Thymus (tissue), 11 donors: Measurements from ENCODE around the gene BACH2. TPM values are rescaled to one million over a fixed set of nuclear protein-coding genes. Genes with fewer than 3 reads are reported as not detected.
"Not testable (repeated sequence)": the region's sequence is repeated elsewhere in the genome, so short reads cannot be mapped to it uniquely, and the experiment has no call there.

ENCODE experiments used
- DNase-seq, 9 donors: peaks; one replicate each; pipeline ENCODE4 v3.0.0-alpha.2; 2013; ENCODE audit warnings: low spot score in 9 of 9, low read depth in 6 of 9, missing footprints in 1 of 9
- H3K27ac ChIP-seq, 2 donors: one replicate each; pipeline ENCODE4 v1.5.1; 2013; ENCODE audit warnings: control low read depth in 1 of 2, low read depth in 1 of 2, low read length in 1 of 2, mild to moderate bottlenecking in 1 of 2, moderate library complexity in 1 of 2
- H3K27me3 ChIP-seq, 2 donors: one replicate each; pipeline ENCODE4 v1.5.1; 2013; ENCODE audit warnings: low read length in 1 of 2; ENCODE audit not compliant: control insufficient read depth in 2 of 2, insufficient read depth in 1 of 2
- H3K36me3 ChIP-seq, 2 donors: one replicate each; pipeline ENCODE4 v1.5.1; 2013; ENCODE audit warnings: low read length in 1 of 2, mild to moderate bottlenecking in 1 of 2, moderate library complexity in 1 of 2; ENCODE audit not compliant: control insufficient read depth in 2 of 2, insufficient read depth in 2 of 2
- H3K4me1 ChIP-seq, 2 donors: one replicate each; pipeline ENCODE4 v1.5.1; 2013; ENCODE audit warnings: low read length in 2 of 2; ENCODE audit not compliant: control insufficient read depth in 2 of 2, insufficient read depth in 2 of 2
- H3K4me3 ChIP-seq, 2 donors: one replicate each; pipeline ENCODE4 v1.5.1; 2013; ENCODE audit warnings: low read length in 2 of 2, control low read depth in 1 of 2, mild to moderate bottlenecking in 1 of 2
- H3K9me3 ChIP-seq, 2 donors: one replicate each; pipeline ENCODE4 v1.5.1; 2013; ENCODE audit warnings: low read length in 1 of 2, mild to moderate bottlenecking in 1 of 2; ENCODE audit not compliant: control insufficient read depth in 2 of 2, insufficient read depth in 1 of 2
- WGBS: extraction: QIAGEN DNeasy Blood & Tissue Kit; methylation state at CpG from one replicate; pipeline ENCODE4 v1.1.7; 2013; 5-methylcytosine and 5-hydroxymethylcytosine counted together
- polyA plus RNA-seq: library from polyadenylated mRNA; stranded (reverse); fragments of 200-250 nt; gene quantifications from one replicate; pipeline ENCODE4 v1.2.3, GENCODE V29; 2013
- total RNA-seq: library from RNA; stranded (reverse); fragments of 120-200 nt; gene quantifications from one replicate; pipeline ENCODE4 v1.2.4, GENCODE V29; 2013
- donor health status: healthy.

The BACH2 gene
- total and polyA plus RNA-seq, 2 donors, result 12.3 to 12.7 TPM

- H3K9me3 ChIP-seq, result peaks cover 0 to 3% of the 10 kb centered on the region in 2 donors
- peak in 2 of 9 donors; percentile 60 to 78 for DNase-seq
- H3K36me3 ChIP-seq, result peaks cover 3 to 6% of the 10 kb centered on the region in 2 donors
- H3K4me1 ChIP-seq, result peaks cover 25 to 48% of the 10 kb centered on the region in 2 donors
- 95% methylated on average over 4 of the region's 4 CpGs for WGBS
- no peaks in the 10 kb centered on the region for H3K27me3 ChIP-seq
- H3K27ac ChIP-seq, result peak overlapping the region; percentile 51 to 70
- H3K4me3 ChIP-seq, result no peak overlapping the region
Measured at GRCh38 chr6:90286884-90287488, 9.7 kb downstream of the BACH2 start.

DNA sequence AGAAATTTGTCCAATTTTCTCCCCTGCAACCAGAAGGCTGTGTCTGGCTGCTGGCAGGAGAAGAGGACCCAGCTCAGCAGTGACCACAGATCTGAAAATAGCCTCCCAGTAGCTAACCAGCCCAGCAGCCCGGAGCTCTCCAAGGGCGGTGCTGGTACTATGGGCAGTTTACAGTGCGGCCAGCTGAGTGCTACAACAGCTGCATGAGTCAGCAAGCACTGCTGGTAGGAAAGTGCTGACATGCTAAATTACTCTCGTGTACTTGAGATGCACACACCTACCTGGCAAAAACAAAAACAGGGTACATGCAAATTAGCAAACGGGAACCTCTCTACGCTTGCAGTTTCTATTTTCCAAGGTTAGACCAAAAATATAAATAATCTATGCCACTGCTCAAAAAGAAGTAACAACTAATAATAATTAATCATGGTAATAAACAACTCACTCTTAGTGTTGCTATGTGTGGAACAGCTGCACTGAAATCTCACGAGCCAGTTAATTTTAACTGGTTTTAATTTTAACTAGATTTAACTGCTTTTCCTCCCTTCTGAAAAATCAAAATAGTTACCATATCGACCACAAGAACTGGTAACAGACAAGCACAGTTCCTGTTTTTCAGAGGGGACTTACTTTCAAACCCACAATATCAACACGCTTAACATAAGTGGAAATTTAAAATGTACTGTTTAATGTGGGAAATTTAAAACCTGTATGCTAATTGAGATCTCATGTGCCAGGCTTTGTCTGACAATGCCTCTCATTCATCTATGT, 10.8 kb downstream of the BACH2 start:
- H3K9me3 ChIP-seq, result peaks cover 0 to 3% of the 10 kb centered on the region in 2 donors
- H3K4me1 ChIP-seq, result peaks cover 20 to 43% of the 10 kb centered on the region in 2 donors
- H3K27me3 ChIP-seq, result no peaks in the 10 kb centered on the region
- H3K27ac ChIP-seq, result peak overlapping the region; percentile 51 to 81
- DNase-seq, result peak in 2 of 9 donors; percentile 50 to 79
- H3K36me3 ChIP-seq, result peaks cover under 1 to 3% of the 10 kb centered on the region in 2 donors
- 3% methylated on average over 9 of the region's 9 CpGs for WGBS
- peak overlapping the region in 1 of 2 donors; percentile 36 for H3K4me3 ChIP-seq

GRCh38 chr6:90285042-90285481, 11.6 kb downstream of the BACH2 start:
- no peak overlapping the region for H3K4me3 ChIP-seq
- H3K9me3 ChIP-seq, result peaks cover 0 to 3% of the 10 kb centered on the region in 2 donors
- H3K36me3 ChIP-seq, result no peaks in the 10 kb centered on the region
- H3K27ac ChIP-seq, result peak overlapping the region; percentile 51 to 85
- 26% methylated on average over 4 of the region's 4 CpGs for WGBS
- H3K27me3 ChIP-seq, result no peaks in the 10 kb centered on the region
- DNase-seq, result peak in 1 of 9 donors; percentile 58
- H3K4me1 ChIP-seq, result peaks cover 18 to 45% of the 10 kb centered on the region in 2 donors

DNA sequence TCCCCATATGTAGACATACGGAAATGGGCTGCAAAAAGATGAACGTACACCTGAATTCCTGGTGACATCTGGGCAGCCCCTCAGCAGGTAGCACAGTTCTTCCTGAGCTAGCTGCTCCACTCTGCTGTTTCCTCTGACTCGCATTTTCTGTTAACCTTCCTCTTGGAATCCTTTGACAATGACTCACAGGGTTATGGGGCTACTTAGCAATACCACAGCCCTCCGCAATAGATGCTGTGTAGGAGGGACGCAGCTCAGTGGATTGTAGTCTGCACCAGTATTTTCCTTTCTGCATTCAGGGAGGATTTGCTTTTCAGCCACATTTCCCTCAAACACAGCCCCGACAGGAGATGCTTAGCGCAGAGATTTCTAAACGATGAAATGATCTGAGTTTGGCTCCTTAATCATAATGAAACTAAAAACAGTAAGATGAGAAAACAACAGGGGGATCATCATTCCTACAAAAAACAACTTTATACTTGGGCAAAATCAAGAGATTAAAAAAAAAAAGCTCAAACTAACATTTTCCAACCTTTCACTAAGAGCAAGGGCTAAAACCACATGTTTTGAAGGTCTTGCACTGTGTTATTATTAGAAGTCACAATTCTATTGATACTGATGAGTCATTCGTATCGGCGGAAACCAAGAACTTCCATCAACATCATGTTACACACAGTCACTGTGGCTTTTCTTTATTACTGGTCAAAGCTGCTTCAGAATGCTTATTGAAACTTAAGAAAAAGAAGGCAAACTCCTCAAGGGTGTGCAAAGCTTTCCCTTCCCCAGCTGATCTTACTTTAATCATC, 12.2 kb downstream of the BACH2 start:
- peak in 1 of 9 donors; percentile 57 for DNase-seq
- Histone ChIP-seq H3K4me1 (peaks cover 18 to 43% of the 10 kb centered on the region in 2 donors), H3K36me3 (no peaks in the 10 kb centered on the region), H3K27ac (peak overlapping the region; percentile 51 to 65), H3K4me3 (no peak overlapping the region), H3K27me3 (no peaks in the 10 kb centered on the region), H3K9me3 (peaks cover 0 to 3% of the 10 kb centered on the region in 2 donors)
- 15% methylated on average over 11 of the region's 11 CpGs for WGBS

GRCh38 chr6:90282265-90282664, 14.4 kb downstream of the BACH2 start:
- H3K27me3 ChIP-seq, H3K9me3 ChIP-seq, H3K4me3 ChIP-seq, DNase-seq, H3K36me3 ChIP-seq, H3K27ac ChIP-seq: not testable (repeated sequence)
- peaks cover 23 to 48% of the 10 kb centered on the region in 2 donors for H3K4me1 ChIP-seq
- WGBS, result 98% methylated on average over 6 of the region's 6 CpGs

- Histone ChIP-seq H3K9me3 (no peaks in the 10 kb centered on the region), H3K27me3 (no peaks in the 10 kb centered on the region), H3K4me3 (no peak overlapping the region), H3K27ac (peak overlapping the region; percentile 5 to 67), H3K4me1 (peaks cover 21 to 43% of the 10 kb centered on the region in 2 donors), H3K36me3 (no peaks in the 10 kb centered on the region)
- no peak for DNase-seq
- WGBS, result 91% methylated on average over 4 of the region's 4 CpGs
Measured at GRCh38 chr6:90278129-90278528, 18.5 kb downstream of the BACH2 start.

GRCh38 chr6:90277302-90278011, 19.2 kb downstream of the BACH2 start:
- Histone ChIP-seq H3K9me3 (no peaks in the 10 kb centered on the region), H3K27me3 (no peaks in the 10 kb centered on the region), H3K4me3 (no peak overlapping the region), H3K4me1 (peaks cover 28 to 50% of the 10 kb centered on the region in 2 donors), H3K27ac (no peak overlapping the region), H3K36me3 (no peaks in the 10 kb centered on the region)
- no peak for DNase-seq
- WGBS, result 97% methylated on average over 6 of the region's 6 CpGs

DNA sequence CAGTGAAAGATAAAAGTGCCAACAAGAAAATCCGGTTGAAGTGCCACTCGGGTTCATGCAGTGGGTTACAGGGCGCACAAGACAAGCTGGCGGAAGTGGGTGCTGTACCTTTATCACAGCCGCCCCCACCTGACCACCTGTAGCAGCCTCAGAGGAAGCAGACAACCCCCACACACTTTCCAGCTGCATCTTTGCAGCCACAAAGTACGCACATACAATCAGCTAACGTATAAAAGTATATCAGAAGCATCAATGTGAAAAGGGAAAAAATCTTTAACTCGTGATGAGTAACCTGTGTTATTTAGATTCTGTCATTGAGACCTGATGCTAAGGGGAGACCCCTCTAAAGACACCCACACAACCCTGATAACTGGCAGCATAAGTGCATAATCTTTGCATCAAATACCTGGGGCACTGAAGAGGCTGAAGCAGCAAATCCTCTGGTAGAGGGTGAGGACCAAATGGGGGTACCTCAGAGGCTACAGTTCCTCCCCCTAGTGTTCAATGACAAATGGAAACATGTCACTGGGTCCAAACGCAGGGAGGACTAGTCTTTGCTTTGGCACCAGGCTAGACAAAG, 22.1 kb downstream of the BACH2 start:
- Histone ChIP-seq H3K9me3 (no peaks in the 10 kb centered on the region), H3K4me1 (peaks cover 33 to 56% of the 10 kb centered on the region in 2 donors), H3K27ac (peak overlapping the region; percentile 94 to 98), H3K4me3 (peak overlapping the region; percentile 6 to 27), H3K36me3 (peaks cover 0 to 4% of the 10 kb centered on the region in 2 donors), H3K27me3 (no peaks in the 10 kb centered on the region)
- WGBS, result 5% methylated on average over 9 of the region's 9 CpGs
- peak; percentile 78 to 98 (median 94) for DNase-seq
